Hematopoietic multipotent progenitor cell (in vitro differentiated cells): Measurements from ENCODE around the gene ATXN1. TPM values are rescaled to one million over a fixed set of nuclear protein-coding genes. Genes with fewer than 3 reads are reported as not detected.
"Not testable (repeated sequence)": the region's sequence is repeated elsewhere in the genome, so short reads cannot be mapped to it uniquely, and the experiment has no call there.

Experiments used
- DNase-seq, 3 donors: peaks; one replicate each; pipeline ENCODE4 v3.0.0-alpha.2; 2011 to 2015; ENCODE audit warnings: low read depth in 2 of 3, low spot score in 2 of 3
- total RNA-seq: library from RNA; depleted of rRNA; stranded (reverse); fragments of >200 nt; gene quantifications from one replicate; pipeline ENCODE4 v1.2.3, GENCODE V29; 2012

Gene ATXN1
- total RNA-seq, 1 donor, result 52.0 TPM

- no peak for DNase-seq
Observed at GRCh38 chr6:16728513-16729182, 32.6 kb downstream of the ATXN1 start.

DNA sequence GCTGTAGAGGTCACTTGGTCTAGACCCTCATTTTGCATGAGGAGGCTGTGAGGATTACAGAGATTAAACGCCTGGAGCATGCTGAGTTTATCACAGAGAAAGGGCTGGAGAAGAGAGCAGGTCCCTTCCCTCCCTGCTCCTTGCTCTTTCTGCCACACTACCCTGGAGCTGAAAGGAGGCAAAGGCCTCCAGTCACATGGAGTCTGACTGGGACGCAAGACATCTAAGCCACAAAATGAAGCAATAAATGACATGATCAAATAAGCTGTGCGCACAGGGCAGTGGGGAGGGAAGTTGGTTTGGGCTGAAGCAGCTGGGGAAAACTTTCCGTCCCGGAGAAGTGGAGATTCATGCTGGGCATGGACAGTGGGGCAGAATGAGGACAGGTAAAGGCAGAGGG is 33.3 kb downstream of the ATXN1 start:
- DNase-seq, result no peak

DNA sequence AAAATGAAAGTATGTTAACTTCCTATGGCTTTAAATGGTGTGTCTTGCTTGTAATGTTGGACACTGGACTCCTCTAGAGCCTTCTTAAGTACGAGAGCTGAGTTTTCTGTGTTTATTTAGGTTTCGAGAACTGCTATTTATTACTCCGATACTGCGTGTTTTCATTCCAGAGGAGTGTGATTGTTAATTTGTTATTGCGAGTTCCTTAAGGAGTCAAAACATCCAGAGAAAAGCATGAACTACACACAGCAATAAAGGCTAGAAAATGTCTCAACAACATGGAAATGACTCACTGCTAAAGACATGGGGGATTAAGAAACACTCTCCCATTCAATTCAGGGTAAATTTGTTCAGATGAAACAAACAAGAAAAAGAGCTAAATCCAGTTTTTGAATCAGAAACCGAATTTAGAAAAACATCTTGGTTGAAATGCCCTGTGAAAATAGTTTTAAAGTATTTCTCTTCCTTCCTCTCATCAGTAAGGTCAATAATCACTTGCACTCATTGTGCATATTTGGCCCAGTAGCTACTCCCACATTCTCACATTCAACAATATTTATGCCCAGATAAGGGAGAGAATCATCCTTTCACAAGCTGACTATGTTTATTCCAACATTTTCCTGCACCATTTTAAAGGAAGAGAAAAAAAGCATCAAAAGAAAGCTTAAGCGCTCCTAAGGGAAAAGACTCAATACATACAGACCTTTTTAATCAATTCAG is 36.0 kb downstream of the ATXN1 start:
- no peak for DNase-seq

GRCh38 chr6:16723826-16724225 is 37.4 kb downstream of the ATXN1 start:
- no peak for DNase-seq

- no peak for DNase-seq
Observed at GRCh38 chr6:16723402-16723801, 37.9 kb downstream of the ATXN1 start.

DNA sequence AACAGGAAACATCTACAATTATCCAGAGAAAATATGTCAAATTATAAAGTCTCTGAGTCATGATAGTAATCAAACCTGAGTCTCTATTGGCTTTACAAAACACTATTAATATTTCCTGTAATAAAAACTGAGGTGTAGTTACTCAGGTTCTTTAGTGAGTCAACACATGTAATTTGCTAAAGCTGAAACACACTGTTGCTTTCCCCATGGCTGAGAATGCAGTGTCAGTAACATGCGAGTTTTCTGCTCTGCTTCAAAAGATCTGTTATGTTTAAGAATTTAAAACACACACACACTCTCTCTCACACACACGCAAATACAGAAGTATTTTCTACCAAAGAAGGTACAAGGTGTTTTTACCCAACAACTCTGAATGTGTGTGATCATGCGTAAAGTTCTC is 38.6 kb downstream of the ATXN1 start:
- no peak for DNase-seq

DNA sequence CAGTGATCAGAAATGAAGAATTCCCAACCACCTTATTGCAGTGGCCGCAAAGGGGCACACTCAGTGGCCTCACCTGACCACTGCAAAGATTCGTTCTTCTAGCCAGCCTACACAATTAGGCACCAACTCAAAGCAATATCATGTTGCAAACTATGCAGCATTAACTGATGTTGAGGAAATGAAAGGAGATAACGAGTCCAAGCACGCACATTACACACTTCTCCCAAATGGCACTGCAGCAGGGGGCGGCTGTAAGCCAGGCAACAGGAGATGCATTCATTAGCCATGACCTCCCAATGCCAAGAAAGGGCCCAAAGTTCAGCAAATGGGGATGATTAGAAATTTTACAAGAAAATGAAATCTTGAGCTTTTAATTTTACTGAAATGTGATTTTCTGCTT is 39.3 kb downstream of the ATXN1 start:
- DNase-seq, result no peak

DNA sequence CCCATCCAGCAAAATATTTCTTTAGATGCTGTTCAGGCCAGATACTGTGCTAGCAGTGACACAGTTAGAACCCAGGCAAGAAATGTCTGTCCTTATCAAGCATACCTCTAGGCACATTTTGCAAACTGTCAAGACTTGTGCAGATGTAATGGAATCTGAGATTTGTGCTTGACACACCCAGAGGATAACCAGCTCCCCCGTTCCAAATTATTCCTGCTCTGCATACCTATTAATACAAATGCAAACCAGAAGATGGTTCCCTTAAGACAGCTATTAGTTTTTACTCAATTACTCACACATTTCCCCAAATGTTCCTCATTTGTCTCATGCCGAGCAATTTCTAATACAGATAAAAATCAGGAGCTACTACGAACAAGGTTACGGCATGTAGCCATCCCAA is 40.4 kb downstream of the ATXN1 start:
- no peak for DNase-seq

- no peak for DNase-seq
Observed at GRCh38 chr6:16719488-16719887, 41.8 kb downstream of the ATXN1 start.

GRCh38 chr6:16718356-16718755 is 42.9 kb downstream of the ATXN1 start:
- DNase-seq, result no peak

DNA sequence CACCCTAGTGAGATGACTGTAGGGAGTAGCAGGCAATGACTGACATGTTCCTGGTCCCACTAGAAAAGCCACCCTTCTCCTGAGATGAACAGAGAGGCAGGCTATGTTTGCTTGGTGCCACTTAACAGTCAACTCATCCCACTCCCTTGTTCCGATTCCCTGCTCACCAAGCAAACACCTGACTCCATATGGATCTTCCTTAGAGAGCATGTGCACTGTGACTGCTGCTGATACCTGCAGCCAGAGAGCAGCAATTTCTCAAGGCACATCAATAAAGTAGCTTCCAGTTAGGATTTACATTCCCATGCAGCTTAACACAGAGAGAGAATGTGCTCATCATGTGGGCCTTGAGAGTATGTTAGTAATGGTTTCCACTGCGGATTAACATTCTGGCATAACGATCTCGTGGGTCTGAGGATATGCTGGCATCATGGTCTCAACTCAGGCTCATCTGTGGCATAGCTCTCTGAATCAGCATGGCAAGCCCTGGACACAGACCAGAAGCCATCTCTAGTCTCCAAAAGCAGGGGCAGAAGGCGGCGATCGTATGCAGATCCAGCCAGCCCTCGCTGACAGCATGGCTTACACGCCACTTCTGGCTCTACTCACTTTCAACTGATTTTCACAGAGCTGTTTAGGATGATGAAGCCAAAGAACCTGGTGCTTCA is 43.9 kb downstream of the ATXN1 start:
- no peak for DNase-seq

DNA sequence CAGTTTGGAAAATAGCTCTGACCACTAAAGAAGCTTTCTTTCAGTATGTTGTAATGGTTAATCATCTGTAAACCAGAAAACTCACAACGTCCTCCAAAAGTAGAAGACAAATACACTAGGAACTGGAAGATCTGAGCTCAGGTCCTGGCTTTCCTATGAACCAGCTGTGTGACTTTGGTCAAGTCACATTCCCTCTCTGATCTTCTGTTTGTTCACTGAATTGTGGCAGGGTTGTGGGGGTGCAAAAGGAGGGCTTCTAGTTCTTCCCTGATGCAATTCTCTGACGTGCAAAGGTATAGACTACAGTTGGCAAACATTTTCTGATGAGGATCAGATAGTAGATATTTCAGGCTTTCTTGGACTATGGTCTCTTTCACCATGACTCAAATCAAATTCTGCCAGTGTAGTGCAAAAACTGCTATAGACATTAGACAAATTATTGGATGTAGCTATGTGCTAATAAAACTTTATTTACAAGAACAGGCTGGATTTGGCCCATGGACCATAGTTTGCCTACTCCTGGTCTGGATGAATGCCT is 44.9 kb downstream of the ATXN1 start:
- DNase-seq, result no peak

GRCh38 chr6:16713597-16713996 is 47.7 kb downstream of the ATXN1 start:
- DNase-seq, result no peak

- peak in 2 of 3 donors; percentile 71 to 82 for DNase-seq
Observed at GRCh38 chr6:16712931-16713484, 48.3 kb downstream of the ATXN1 start.

DNA sequence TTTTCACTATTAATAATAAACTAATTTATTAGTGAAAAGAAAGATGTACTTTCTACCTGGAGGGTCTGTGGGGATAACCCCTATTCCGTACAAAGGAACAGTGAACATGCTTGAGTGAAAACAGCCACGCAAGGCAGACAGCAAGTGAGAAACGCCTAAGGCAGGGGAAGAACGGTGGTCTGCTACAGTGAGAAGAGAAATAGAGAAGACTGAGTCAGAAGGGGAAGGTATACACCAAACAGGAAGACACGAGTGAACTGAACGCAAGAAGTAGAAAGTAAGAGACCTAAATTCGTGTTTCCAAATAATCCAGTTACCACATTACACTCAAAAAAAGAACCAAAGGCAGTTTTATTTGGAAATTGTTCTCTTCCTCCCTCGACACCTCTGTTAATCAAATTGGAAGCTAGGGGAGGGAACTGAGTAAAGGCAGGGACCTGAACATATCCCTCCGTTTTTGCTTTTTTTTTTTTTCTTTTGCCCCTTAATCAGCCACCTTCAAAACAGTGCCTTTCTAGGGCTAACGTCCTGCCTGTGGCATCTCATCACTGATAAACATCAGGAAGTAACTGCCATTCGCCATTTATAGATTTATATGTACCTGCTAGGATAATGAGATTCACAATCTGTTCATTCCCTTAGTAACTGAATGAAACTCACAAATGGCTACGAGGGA is 48.9 kb downstream of the ATXN1 start:
- peak in 2 of 3 donors; percentile 43 to 45 for DNase-seq

GRCh38 chr6:16711546-16712254 is 49.6 kb downstream of the ATXN1 start:
- DNase-seq, result no peak

DNA sequence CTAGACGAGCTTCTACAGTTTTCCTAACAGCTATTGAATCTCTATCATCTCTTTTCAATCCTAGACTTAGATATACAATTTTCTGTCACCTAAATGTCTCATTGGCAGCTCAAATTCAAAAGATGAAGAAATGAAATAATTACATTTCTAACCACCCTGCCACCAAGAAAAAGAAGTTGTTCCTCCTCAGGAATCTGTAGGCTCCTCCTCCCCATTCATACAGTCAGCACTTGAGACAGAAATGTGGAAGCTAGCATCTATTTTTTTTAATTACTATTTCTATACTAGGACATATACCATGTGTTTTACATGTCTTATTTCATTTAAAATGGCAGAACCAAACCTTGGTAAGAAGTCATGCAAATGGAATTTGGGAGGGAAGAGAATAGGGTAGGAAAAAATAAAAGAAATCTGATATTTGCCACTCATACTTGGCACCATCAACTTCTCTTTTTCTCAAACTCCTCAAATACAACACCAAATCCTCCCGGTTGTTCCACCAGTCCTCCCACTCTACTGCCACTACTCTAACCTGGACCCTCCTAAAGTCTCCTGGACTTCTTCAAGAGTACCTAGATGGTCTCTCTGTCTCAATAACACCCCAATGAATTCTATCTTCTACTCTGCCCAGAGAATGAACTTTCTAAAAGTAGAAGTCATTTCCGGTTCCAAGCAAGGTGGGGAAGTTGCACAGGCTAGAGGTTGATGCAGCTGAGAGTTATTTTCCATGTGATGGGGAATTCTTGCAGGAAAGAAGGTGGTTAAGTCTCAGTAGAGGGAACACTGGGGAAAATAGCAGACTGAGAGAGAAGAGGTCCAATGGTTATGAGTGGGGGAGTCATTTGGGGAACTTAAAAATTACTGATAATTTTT is 54.1 kb downstream of the ATXN1 start:
- DNase-seq, result no peak

- not testable (repeated sequence) for DNase-seq
Observed at GRCh38 chr6:16706491-16706890, 54.8 kb downstream of the ATXN1 start.

DNA sequence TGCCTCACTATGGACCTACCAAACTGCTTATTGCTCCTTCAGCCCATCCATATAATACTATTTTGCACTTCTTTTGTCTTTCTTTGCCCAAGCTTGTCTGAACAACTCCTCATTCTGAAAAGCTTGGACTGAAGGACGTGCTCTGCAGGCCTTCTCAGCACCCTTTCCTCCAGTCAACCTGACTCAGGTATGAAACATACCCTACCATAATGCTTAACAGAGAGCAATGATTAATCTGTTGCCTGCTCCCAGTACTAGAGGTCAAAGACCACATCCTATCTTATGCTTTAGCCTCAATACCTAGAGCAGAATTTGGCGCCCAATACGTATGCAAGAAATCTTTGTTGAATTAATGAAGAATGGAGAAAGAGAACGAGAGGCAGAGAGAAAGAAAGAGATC is 55.2 kb downstream of the ATXN1 start:
- no peak for DNase-seq
